Tibial nerve (tissue), 4 donors: ENCODE results near the gene HPSE2.

Experiments
- EP300 ChIP-seq, 2 donors: sonication (generic); formaldehyde crosslinking; IDR thresholded peaks; one replicate each; pipeline ENCODE4 v1.6.1; 2017; ENCODE audit warnings: antibody characterized with exemption in 2 of 2, mild to moderate bottlenecking in 1 of 2
- POLR2A ChIP-seq, 2 donors: fragments of 450-650 bp; IDR thresholded peaks; one replicate each; pipeline ENCODE4 v1.6.1; 2017; ENCODE audit warnings: antibody characterized with exemption in 2 of 2, mild to moderate bottlenecking in 2 of 2, moderate library complexity in 2 of 2
- TF ChIP-seq, protein P1 (sequence below), 5 experiments: fragments of 200-600 bp in 3 of 5; fragments of 450-650 bp in 2 of 5; sonication (generic) in 3 of 5; IDR thresholded peaks; one replicate each; pipeline ENCODE4 v1.5.1; 2016 to 2019; ENCODE audit warnings: antibody characterized with exemption in 5 of 5, mild to moderate bottlenecking in 3 of 5, moderate library complexity in 2 of 5

DNA sequence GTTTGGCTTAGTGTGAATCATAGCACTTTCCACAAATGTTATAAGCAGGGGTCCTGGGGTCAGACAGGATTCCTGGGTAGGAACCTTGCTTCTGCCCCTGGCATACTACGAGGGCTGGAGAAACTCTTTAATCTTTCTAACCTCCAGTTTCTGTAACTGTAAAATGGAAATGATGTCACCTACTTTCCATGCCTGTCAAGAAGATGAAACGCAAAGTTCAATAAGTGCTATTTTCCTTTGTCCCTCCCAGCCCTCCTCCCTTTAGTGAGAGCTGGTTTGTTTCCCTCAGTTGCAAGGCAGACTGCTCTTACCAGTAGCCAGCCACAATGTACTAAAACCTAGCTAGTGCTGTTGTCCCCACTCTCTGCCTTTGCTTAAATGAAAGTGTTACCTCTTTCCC is 671.8 kb downstream of the HPSE2 start:
- TF ChIP-seq POLR2A (IDR thresholded peaks at IDR 0.05) = no peak
- TF ChIP-seq EP300 (IDR thresholded peaks at IDR 0.05) = no peak
- TF ChIP-seq, protein P1, sequence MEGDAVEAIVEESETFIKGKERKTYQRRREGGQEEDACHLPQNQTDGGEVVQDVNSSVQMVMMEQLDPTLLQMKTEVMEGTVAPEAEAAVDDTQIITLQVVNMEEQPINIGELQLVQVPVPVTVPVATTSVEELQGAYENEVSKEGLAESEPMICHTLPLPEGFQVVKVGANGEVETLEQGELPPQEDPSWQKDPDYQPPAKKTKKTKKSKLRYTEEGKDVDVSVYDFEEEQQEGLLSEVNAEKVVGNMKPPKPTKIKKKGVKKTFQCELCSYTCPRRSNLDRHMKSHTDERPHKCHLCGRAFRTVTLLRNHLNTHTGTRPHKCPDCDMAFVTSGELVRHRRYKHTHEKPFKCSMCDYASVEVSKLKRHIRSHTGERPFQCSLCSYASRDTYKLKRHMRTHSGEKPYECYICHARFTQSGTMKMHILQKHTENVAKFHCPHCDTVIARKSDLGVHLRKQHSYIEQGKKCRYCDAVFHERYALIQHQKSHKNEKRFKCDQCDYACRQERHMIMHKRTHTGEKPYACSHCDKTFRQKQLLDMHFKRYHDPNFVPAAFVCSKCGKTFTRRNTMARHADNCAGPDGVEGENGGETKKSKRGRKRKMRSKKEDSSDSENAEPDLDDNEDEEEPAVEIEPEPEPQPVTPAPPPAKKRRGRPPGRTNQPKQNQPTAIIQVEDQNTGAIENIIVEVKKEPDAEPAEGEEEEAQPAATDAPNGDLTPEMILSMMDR (IDR thresholded peaks at IDR 0.05) = no peak
